GM21723 (cell line): ENCODE measurements around the gene ERI2.
A peak's percentile ranks its signal among the peaks of the same experiment; 100 is the strongest.

Experiments used
- ATAC-seq: cut with Tn5 transposase; IDR thresholded peaks from one replicate; pipeline ENCODE4 v1.9.1; 2021; ENCODE audit warnings: mild to moderate bottlenecking, moderate library complexity; ENCODE audit not compliant: unreplicated experiment

Gene ERI2

GRCh38 chr16:20806168-20807050 lies at the start of gene ERI2, which contains the start of gene REXO5:
Gene ERI2 (minus strand): TSS chr16:20806472. CDS start chr16:20806430, 42 bp downstream.
Gene REXO5 (plus strand): TSS chr16:20806527. CDS start chr16:20806954, 427 bp downstream.
- ATAC-seq, result peak; percentile 88

GRCh38 chr16:20854963-20855362 lies 48.7 kb upstream of the ERI2 start:
- ATAC-seq, result no peak

- no peak for ATAC-seq
Measured at GRCh38 chr16:20853981-20854620, 47.8 kb upstream of the ERI2 start.

- no peak for ATAC-seq
Measured at GRCh38 chr16:20853143-20853542, 46.9 kb upstream of the ERI2 start.

GRCh38 chr16:20851601-20852000 lies 45.3 kb upstream of the ERI2 start:
- ATAC-seq, result no peak

- ATAC-seq, result no peak
Measured at GRCh38 chr16:20850981-20851380, 44.7 kb upstream of the ERI2 start.

- ATAC-seq, result no peak
Measured at GRCh38 chr16:20849589-20850390, 43.5 kb upstream of the ERI2 start.

- ATAC-seq, result no peak
Measured at GRCh38 chr16:20847550-20847949, 41.3 kb upstream of the ERI2 start.

- ATAC-seq, result no peak
Measured at GRCh38 chr16:20846551-20846950, 40.3 kb upstream of the ERI2 start.

- no peak for ATAC-seq
Measured at GRCh38 chr16:20846030-20846429, 39.8 kb upstream of the ERI2 start.

- no peak for ATAC-seq
Measured at GRCh38 chr16:20844588-20844987, 38.3 kb upstream of the ERI2 start.

- ATAC-seq, result no peak
Measured at GRCh38 chr16:20844054-20844453, 37.8 kb upstream of the ERI2 start.

- ATAC-seq, result no peak
Measured at GRCh38 chr16:20839504-20839903, 33.2 kb upstream of the ERI2 start.

- ATAC-seq, result no peak
Measured at GRCh38 chr16:20838240-20838639, 32.0 kb upstream of the ERI2 start.

GRCh38 chr16:20833086-20833485 lies 26.8 kb upstream of the ERI2 start:
- ATAC-seq, result no peak

- ATAC-seq, result no peak
Measured at GRCh38 chr16:20830372-20830771, 24.1 kb upstream of the ERI2 start.

GRCh38 chr16:20829536-20829935 lies 23.3 kb upstream of the ERI2 start:
- no peak for ATAC-seq

GRCh38 chr16:20826039-20826566 lies 19.8 kb upstream of the ERI2 start:
- no peak for ATAC-seq

GRCh38 chr16:20822521-20823325 lies 16.5 kb upstream of the ERI2 start:
- ATAC-seq, result no peak

- no peak for ATAC-seq
Measured at GRCh38 chr16:20821682-20822081, 15.4 kb upstream of the ERI2 start.
